WTC11 (cell line): ENCODE measurements around the gene DENND4B. TPM values are rescaled to one million over a fixed set of nuclear protein-coding genes. Genes with fewer than 3 reads are reported as not detected.

Experiments used
- ATAC-seq: fragments of 200-7000 bp; cut with Tn5 transposase; 2 replicates; pipeline ENCODE4 v1.10.0; 2021; ENCODE audit warnings: mild to moderate bottlenecking, moderate library complexity
- CTCF ChIA-PET: fragments of 300-600 bp; sonication (Branson Sonifier 250); formaldehyde crosslinking; loops from one replicate; lab custom pipeline; 2021; ENCODE audit warnings: antibody characterized with exemption; lab: Charles Lee
- POLR2A ChIA-PET: fragments of 350-600 bp; sonication (Branson Sonifier 250); formaldehyde crosslinking; loops from one replicate; lab custom pipeline; 2021; ENCODE audit warnings: antibody characterized with exemption; lab: Charles Lee
- DNase-seq: peaks from one replicate; pipeline ENCODE4 v3.0.0; 2021; ENCODE audit warnings: low spot score
- H3K27ac Mint-ChIP-seq: 2 replicates; pipeline ENCODE4 v1.8.0; 2021; ENCODE audit warnings: mixed read lengths
- H3K27me3 Mint-ChIP-seq: 2 replicates; pipeline ENCODE4 v1.8.0; 2021; ENCODE audit warnings: low read depth, mild to moderate bottlenecking, moderate library complexity, mixed read lengths
- H3K36me3 Mint-ChIP-seq: 2 replicates; pipeline ENCODE4 v1.8.0; 2021; ENCODE audit warnings: mixed read lengths
- H3K4me1 Mint-ChIP-seq: 2 replicates; pipeline ENCODE4 v1.8.0; 2022; ENCODE audit warnings: mixed read lengths
- H3K4me3 Mint-ChIP-seq: 2 replicates; pipeline ENCODE4 v1.8.0; 2021; ENCODE audit warnings: mild to moderate bottlenecking, moderate library complexity, mixed read lengths
- H3K9me3 Mint-ChIP-seq: 2 replicates; pipeline ENCODE4 v1.8.0; 2021; ENCODE audit warnings: mixed read lengths
- AFF4 ChIP-seq: sonication (generic); formaldehyde crosslinking; IDR thresholded peaks from 2 replicates; pipeline ENCODE4 v1.8.1; 2023; ENCODE audit warnings: mild to moderate bottlenecking, missing genetic modification reagents, borderline replicate concordance
- AR ChIP-seq: fragments of 250-450 bp; sonication (Bioruptor Pico); IDR thresholded peaks from 2 replicates; pipeline ENCODE4 v1.9.0; 2021; ENCODE audit warnings: mild to moderate bottlenecking
- ATF2 ChIP-seq: sonication (generic); formaldehyde crosslinking; IDR thresholded peaks from 2 replicates; pipeline ENCODE4 v1.8.1; 2022; ENCODE audit warnings: low read depth, missing genetic modification reagents, borderline replicate concordance
- ATF6 ChIP-seq: sonication (generic); formaldehyde crosslinking; IDR thresholded peaks from 2 replicates; pipeline ENCODE4 v1.8.1; 2023; ENCODE audit warnings: mild to moderate bottlenecking, missing genetic modification reagents
- CDX4 ChIP-seq: fragments of 250-450 bp; sonication (Bioruptor Pico); IDR thresholded peaks from 2 replicates; pipeline ENCODE4 v1.9.0; 2021; ENCODE audit warnings: moderate library complexity, mild to moderate bottlenecking, inconsistent platforms, borderline replicate concordance
- E2F1 ChIP-seq: sonication (generic); formaldehyde crosslinking; IDR thresholded peaks from 2 replicates; pipeline ENCODE4 v1.8.0; 2022; ENCODE audit warnings: mild to moderate bottlenecking, missing genetic modification reagents
- ESRRA ChIP-seq: sonication (generic); formaldehyde crosslinking; IDR thresholded peaks from 2 replicates; pipeline ENCODE4 v1.8.1; 2022; ENCODE audit warnings: mild to moderate bottlenecking, missing genetic modification reagents, borderline replicate concordance
- HMGXB4 ChIP-seq: sonication (generic); formaldehyde crosslinking; IDR thresholded peaks from 2 replicates; pipeline ENCODE4 v1.8.1; 2023; ENCODE audit warnings: mild to moderate bottlenecking, moderate library complexity, missing genetic modification reagents
- IRF1 ChIP-seq: sonication (generic); formaldehyde crosslinking; IDR thresholded peaks from 2 replicates; pipeline ENCODE4 v1.8.0; 2023; ENCODE audit warnings: missing genetic modification reagents
- IRF2 ChIP-seq: sonication (generic); formaldehyde crosslinking; IDR thresholded peaks from 2 replicates; pipeline ENCODE4 v1.8.0; 2022; ENCODE audit warnings: low read depth, missing genetic modification reagents, borderline replicate concordance
- JAZF1 ChIP-seq: fragments of 250-450 bp; sonication (Bioruptor Pico); IDR thresholded peaks from 2 replicates; pipeline ENCODE4 v1.9.0; 2021; ENCODE audit warnings: moderate library complexity, mild to moderate bottlenecking, inconsistent platforms
- MAX ChIP-seq: sonication (generic); formaldehyde crosslinking; IDR thresholded peaks from 2 replicates; pipeline ENCODE4 v1.8.0; 2022; ENCODE audit warnings: mild to moderate bottlenecking, missing genetic modification reagents
- OVOL2 ChIP-seq: fragments of 250-450 bp; sonication (Bioruptor Pico); IDR thresholded peaks from 2 replicates; pipeline ENCODE4 v1.9.0; 2021; ENCODE audit warnings: mild to moderate bottlenecking, borderline replicate concordance
- RELA ChIP-seq: sonication (generic); formaldehyde crosslinking; IDR thresholded peaks from 2 replicates; pipeline ENCODE4 v1.8.1; 2022; ENCODE audit warnings: missing genetic modification reagents, mild to moderate bottlenecking, borderline replicate concordance
- RORB ChIP-seq: fragments of 250-450 bp; sonication (Bioruptor Pico); IDR thresholded peaks from 2 replicates; pipeline ENCODE4 v1.9.0; 2021; ENCODE audit warnings: mild to moderate bottlenecking
- SMAD3 ChIP-seq: sonication (generic); formaldehyde crosslinking; IDR thresholded peaks from 2 replicates; pipeline ENCODE4 v1.8.0; 2022; ENCODE audit warnings: missing genetic modification reagents, mild to moderate bottlenecking, borderline replicate concordance
- ZSCAN18 ChIP-seq: fragments of 250-450 bp; sonication (Bioruptor Pico); IDR thresholded peaks from 2 replicates; pipeline ENCODE4 v2.1.2; 2022; ENCODE audit warnings: mild to moderate bottlenecking, moderate library complexity
- total RNA-seq: library from RNA; stranded (reverse); gene quantifications from 3 replicates; pipeline ENCODE4 v1.2.3, GENCODE V29; 2021

Gene DENND4B
- total RNA-seq, 1 experiment from 2014 or later: 93.1 TPM

GRCh38 chr1:153934746-153935145, 11.8 kb downstream of the DENND4B start (continued):
- TF ChIP-seq AFF4 (CRISPR knock-in tag) (no peak), CDX4 (CRISPR knock-in tag) (no peak), HMGXB4 (CRISPR knock-in tag) (no peak), RORB (CRISPR knock-in tag) (no peak), E2F1 (CRISPR knock-in tag) (no peak), JAZF1 (no peak), MAX (CRISPR knock-in tag) (no peak), RELA (CRISPR knock-in tag) (no peak)
- TF ChIP-seq, all 79 proteins: peak for 0

- no peaks in the 10 kb centered on the region for H3K4me1 Mint-ChIP-seq
- DNase-seq (no peak), ATAC-seq (no peak)
- no peak overlapping the region for H3K4me3 Mint-ChIP-seq
- H3K27me3 Mint-ChIP-seq: no peaks in the 10 kb centered on the region
- H3K9me3 Mint-ChIP-seq: no peaks in the 10 kb centered on the region
- H3K27ac Mint-ChIP-seq: no peak overlapping the region
- ChIA-PET CTCF (no interaction called here), POLR2A (interaction anchor here (0.7 kb wide), 1 partner anchor 30 kb away, joined by 3 read pairs; no protein-coding TSS in a partner anchor)
- peaks cover 51% of the 10 kb centered on the region for H3K36me3 Mint-ChIP-seq
- TF ChIP-seq ATF2 (no peak), ATF6 (no peak), AR (no peak), ZSCAN18 (CRISPR knock-in tag) (no peak), SMAD3 (no peak), IRF1 (CRISPR knock-in tag) (no peak), IRF2 (CRISPR knock-in tag) (no peak), OVOL2 (CRISPR knock-in tag) (no peak), E2F1 (CRISPR knock-in tag) (no peak), ESRRA (CRISPR knock-in tag) (no peak)
Observed at GRCh38 chr1:153933955-153934354, 12.6 kb downstream of the DENND4B start.
